HG02973 (cell line): ENCODE results near the gene LUC7L3.
"Not testable (repeated sequence)": the region's sequence is repeated elsewhere in the genome, so short reads cannot be mapped to it uniquely, and the experiment has no call there.

Source experiments
- ATAC-seq: cut with Tn5 transposase; IDR thresholded peaks from one replicate; pipeline ENCODE4 v1.9.1; 2021; ENCODE audit warnings: moderate library complexity; ENCODE audit not compliant: unreplicated experiment

The LUC7L3 gene, protein sequence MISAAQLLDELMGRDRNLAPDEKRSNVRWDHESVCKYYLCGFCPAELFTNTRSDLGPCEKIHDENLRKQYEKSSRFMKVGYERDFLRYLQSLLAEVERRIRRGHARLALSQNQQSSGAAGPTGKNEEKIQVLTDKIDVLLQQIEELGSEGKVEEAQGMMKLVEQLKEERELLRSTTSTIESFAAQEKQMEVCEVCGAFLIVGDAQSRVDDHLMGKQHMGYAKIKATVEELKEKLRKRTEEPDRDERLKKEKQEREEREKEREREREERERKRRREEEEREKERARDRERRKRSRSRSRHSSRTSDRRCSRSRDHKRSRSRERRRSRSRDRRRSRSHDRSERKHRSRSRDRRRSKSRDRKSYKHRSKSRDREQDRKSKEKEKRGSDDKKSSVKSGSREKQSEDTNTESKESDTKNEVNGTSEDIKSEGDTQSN

DNA sequence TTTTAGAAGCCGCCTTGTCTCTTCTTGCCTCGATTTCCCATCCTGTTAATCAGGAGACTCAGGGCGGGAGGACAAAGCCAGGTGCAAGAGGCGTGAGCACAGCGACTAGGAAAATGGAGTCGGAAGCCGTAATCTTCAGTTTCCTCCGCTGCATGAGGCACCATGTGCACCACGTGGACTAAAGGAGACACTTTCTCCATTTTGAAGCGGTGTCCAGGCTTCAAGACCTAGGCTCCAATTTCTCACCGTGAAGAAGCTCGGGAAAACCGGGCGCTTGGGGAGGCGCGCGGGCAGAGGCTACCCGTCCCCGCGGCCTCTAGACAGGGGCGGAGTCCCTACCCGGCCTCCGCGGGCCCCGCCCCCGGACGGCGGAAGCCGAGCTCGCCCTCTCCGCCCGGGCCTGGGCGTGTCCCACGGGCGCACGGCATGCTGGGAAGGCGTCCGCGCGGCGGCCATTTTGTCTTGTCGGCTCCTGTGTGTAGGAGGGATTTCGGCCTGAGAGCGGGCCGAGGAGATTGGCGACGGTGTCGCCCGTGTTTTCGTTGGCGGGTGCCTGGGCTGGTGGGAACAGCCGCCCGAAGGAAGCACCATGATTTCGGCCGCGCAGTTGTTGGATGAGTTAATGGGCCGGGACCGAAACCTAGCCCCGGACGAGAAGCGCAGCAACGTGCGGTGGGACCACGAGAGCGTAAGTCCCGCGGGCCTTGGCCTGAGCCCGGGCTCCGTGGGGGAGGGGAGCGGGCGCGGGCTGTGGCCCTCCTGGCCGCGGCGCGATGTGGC lies at the start of gene LUC7L3:
Gene LUC7L3 (plus strand): TSS at position 460 of the 780 bp plus-strand sequence. CDS start 130 bp downstream, at position 590.
- ATAC-seq, result peak; percentile 81

DNA sequence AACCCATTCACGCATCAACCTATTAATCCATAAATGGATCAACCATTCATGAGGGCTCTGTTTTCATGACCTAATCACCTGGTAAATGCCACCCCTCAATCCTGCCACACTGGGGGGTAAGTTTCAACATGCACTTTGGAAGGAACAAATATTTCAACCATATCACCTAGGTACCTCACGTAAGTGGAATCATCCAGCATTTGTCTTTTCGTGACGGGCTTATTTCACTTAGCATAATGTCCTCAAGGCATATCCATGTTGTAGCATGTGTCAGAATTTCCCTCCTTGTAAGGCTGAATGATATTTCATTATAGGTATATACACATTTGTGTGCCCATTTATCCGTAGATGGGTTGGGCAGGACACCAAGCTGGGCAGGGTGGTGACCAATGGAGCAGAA lies 47.3 kb upstream of the LUC7L3 start:
- no peak for ATAC-seq

DNA sequence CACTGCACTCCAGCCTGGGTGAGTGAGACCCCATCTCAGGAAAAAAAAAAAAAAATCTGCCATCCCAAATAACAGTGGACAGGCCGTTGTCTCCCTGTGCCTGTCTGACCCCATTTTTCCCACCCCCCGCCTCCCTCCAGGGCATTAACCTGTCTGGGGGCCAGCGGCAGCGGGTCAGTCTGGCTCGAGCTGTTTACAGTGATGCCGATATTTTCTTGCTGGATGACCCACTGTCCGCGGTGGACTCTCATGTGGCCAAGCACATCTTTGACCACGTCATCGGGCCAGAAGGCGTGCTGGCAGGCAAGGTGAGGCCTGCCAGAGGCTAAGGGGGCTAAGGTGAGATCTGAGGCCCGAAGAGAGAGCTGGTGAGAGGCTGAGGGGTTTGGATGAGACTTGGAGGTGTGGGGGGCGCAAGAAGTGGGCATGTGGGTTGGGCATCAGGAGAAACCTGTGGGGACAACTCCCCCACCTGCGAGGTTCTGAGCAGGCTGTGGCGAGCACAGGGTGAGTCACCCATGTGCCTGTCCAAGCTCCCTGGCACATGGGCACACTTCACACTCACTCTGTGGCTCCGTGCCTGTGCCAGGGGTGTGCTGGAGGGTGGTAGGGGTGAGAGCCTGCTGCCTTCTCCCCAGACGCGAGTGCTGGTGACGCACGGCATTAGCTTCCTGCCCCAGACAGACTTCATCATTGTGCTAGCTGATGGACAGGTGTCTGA lies 46.4 kb upstream of the LUC7L3 start:
- no peak for ATAC-seq

DNA sequence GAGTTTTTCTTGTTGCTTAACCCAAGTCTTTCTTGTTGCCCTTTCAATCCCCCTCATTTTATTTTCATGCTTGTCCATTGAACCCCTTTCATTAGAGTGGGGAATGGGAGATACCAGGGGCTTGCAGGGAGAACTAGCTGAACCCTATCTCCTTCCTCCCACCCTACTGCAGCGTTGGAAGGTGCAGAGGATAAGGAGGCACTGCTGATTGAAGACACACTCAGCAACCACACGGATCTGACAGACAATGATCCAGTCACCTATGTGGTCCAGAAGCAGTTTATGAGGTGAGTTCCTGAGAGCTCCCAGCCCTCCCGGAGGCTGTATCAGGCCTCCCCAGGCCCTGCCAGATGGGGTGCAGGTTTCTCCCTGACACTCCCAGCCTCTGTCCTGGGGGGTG lies 44.2 kb upstream of the LUC7L3 start:
- no peak for ATAC-seq

DNA sequence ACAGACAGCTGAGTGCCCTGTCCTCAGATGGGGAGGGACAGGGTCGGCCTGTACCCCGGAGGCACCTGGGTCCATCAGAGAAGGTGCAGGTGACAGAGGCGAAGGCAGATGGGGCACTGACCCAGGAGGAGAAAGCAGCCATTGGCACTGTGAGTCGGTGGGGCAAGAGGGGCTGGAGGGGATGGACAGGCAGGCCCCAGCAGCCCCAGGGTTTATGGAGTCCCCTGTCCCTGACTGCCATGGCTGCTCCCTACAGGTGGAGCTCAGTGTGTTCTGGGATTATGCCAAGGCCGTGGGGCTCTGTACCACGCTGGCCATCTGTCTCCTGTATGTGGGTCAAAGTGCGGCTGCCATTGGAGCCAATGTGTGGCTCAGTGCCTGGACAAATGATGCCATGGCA lies 43.8 kb upstream of the LUC7L3 start:
- no peak for ATAC-seq

DNA sequence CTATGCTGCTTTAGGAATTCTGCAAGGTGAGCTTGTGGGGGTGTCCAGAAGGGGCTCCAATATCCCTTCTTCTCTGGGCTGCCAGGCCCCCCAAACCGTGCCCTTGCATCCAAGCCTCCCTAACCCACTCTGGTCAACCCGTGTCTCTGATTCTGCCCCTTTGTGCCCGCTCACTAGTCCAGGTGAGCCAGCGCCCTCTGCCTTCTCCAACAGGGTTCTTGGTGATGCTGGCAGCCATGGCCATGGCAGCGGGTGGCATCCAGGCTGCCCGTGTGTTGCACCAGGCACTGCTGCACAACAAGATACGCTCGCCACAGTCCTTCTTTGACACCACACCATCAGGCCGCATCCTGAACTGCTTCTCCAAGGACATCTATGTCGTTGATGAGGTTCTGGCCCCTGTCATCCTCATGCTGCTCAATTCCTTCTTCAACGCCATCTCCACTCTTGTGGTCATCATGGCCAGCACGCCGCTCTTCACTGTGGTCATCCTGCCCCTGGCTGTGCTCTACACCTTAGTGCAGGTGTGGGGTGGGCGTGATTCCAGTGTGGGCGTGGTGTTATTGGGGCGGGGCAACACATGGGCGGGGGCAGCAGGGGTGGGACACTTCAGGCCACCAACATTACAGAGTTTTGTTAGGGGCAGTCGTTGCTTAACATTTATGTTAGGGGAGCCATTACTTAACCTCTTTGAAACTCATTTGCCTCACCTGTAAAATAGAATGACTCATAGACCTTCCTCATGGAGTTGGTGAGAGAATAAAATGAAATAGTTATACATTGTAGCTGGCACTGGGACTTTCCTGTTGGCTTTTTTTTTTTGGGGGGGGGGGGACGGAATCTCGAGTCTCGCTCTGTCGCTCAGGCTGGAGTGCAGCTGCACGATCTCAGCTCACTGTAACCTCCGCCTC lies 43.1 kb upstream of the LUC7L3 start:
- ATAC-seq, result no peak

DNA sequence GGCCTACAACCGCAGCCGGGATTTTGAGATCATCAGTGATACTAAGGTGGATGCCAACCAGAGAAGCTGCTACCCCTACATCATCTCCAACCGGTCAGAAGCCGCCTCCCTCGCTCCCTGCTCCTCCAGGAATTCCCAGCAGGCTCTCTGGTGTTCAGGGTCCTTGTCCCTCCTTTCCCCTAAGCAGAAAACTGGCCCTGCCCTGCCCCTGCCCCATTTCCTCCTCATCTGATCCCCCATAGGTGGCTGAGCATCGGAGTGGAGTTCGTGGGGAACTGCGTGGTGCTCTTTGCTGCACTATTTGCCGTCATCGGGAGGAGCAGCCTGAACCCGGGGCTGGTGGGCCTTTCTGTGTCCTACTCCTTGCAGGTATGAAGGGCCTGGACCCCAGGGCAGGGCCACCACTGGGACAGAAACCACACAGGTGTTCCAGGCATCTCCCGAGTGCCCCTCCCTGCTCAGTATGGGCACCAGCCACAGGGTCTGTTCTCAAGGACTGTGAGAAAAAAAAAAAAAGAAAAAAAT lies 41.5 kb upstream of the LUC7L3 start:
- no peak for ATAC-seq

DNA sequence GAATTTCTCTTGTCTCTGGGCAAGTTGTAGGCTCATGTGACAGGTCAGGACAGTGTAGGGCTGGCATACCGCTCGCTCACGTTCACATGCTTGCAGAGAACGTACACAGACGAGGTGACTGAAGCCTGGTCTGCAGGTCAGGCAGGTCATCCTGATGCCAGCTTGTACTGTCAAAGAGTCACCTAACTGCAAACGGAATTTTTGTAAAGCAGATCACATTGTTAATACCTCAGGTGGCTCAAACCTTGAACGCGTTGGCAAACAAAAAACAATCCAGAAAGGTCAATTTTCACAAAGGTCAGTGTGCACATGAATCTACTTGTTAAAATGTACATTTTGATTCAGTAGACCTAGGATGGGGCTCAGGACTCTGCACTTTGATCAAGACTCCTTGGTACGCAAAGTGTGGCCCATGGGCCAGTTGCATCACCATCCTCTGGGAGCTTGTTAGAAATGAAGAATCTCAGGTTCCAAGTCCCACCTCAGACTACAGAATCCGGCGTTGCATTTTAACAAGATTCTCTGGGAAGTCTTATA lies 40.3 kb upstream of the LUC7L3 start:
- no peak for ATAC-seq

DNA sequence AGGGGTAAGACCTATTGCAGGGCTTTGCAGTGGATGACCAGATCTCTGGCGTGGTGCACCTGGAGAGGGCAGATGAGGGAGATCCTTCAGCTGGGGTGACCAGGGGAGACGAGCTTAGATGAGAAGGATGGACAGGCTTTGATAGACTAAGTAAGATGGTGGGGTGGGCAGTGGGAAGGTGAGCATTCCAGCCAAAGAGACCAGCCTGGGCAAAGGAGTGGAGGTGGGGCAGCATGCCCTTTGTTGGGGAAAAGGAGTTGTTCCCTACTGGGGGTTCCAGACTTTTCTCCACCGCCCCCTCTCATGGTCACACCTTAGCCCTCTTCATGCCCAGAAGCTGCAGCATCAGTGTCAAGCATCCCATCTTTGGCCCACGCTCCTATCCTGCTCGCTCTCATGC lies 39.3 kb upstream of the LUC7L3 start:
- no peak for ATAC-seq

DNA sequence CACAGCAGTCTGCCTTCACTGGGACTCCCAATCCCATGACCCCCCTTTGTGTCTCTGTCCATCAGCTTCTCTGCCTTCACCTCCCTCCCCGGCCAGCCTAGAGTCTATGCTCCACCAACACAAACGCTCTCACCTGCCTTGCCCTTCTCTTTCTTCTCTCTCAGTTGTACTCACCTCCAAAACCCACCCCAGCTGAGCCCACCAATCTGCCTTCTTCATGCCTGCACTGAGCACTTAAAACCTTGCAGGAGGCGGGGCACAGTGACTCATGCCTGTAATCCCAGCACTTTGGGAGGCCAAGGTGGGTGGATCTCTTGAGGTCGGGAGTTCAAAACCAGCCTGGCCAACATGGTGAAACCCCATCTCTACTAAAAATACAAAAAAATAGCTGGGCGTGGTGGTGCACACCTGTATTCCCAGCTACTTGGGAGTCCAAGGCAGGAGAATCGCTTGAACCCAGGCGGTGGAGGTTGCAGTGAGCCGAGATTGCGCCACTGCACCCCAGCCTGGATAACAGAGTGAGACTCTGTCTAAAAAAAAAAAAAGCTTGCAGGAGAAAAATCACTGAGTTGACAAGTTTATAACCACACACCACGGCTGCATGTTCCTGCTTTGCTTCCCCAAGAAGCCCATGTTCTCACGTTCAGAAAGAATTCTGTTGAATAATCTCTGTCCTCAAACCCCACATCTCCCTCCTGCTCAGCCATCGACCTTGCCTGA lies 38.7 kb upstream of the LUC7L3 start:
- not testable (repeated sequence) for ATAC-seq

DNA sequence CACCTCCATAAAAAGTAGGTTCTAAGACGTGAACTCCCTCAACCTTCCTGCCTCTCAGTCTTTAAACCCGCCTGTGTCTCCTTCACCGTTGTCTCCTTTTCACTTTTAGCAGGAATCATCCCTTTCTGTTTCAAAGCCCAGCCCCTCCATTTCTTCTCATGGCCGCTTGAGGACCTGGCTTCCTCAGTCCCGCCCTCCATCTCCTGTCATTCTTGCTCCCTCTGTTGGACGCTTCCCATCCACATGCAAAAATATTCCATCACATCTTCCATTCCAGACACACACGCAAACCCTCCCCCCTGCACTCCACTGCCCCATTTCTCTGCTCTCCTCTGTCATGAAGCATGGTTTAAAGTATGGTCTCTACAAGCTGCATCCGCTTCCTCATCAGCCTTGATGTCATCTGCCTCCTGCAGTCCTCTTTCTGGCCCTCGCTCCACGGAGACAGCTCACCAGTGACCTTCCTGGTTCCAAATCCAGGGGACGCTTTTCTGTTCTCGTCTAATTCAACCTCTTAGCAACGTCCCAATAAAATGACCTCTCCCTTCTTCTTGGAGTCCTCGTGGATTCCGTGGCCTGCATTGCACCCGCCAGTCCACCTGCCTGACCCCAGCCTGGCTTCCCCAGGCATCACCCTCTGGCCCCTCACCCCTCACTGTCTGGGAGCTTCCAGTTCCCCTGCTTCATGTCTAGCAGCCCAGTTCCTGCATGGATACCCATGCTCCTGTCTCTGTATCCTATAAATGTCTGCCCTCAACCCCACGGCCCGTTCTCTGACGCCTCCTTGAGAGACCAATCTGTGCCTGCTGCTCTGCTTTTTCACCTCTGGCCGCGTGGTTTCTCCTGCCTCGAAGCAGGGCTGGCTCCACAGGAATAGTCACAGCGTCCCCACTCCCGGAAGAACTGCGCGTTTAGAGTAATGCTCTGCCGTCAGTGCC lies 37.9 kb upstream of the LUC7L3 start:
- ATAC-seq, result no peak

DNA sequence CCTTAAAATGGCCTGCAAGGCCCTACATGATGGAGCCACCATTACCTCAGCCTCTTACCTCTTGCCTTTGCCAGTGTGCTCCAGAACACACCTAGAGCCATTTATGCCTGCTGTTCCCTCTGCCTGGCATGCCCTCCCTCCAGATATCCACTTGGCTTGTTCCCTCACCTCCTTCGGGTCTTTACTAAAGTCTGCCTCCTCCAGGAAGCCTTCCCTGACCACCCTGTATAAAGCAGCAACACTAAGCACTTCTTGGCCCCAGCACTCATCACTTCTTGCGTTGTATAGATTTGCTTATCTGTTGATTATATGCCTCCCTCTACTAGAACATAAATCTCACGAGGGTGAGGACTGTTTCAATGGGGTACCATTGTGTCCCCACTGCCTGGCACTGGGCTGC lies 37.0 kb upstream of the LUC7L3 start:
- ATAC-seq, result no peak

DNA sequence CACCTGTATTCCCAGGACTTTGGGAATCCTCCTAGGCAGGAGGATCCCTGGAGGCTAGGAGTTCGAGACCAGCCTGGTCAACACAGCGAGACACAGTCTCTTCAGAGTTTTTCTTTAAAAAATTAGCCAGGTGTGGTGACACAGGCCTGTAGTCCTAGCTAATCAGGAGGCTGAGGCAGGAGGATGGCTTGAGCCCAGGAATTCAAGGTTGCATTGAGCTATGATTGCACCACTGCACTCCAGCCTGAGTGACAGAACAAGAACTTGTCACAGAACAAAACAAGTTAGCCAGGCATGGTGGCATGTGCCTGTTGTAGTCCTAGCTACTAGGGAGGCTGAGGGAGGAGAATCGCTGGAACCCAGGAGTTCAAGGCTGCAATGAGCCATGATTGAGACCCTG lies 36.5 kb upstream of the LUC7L3 start:
- ATAC-seq, result no peak

DNA sequence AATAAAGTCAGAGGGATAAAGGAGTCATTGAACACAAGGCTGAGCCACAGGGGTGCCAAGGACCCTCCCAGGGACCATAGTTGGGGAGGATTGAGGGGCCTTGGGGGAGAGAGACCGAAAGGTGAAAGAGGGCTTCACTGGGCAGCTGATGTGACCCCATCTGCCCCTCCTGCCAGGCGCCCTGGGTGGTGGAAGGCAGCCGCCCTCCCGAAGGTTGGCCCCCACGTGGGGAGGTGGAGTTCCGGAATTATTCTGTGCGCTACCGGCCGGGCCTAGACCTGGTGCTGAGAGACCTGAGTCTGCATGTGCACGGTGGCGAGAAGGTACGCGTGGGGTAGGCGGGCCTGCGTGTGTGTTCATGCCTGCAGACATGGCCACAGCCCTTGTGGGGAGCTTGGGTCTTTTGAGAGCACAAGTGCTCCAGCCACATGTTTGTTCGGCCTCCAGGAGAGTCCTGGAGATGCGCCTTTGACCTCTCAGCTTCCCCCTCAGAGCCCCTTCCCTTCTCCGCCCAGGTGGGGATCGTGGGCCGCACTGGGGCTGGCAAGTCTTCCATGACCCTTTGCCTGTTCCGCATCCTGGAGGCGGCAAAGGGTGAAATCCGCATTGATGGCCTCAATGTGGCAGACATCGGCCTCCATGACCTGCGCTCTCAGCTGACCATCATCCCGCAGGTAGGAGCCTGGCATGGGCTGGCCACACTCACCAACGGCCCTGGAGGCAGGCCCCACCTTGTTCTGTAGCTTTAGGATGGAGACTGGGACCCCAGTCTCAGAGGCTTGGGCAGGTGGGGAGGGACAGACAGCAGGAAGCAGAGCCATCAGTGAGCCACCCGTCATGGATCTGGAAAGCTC lies 35.7 kb upstream of the LUC7L3 start:
- no peak for ATAC-seq

DNA sequence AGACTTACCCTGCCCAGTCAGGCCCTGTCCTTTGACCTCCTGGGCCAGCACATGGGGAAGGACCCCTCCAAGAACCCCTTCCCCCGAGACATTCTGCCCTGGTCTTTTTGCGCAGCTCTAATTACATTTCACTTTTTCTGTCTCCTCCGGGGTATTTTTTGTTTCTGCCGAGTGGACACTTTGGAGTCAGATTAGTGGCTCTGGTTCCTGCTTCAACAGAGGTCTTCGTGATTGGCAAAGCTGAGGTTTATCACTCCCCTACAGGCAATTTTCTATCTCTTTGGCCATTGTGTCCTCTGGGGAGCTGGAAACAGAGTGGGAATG lies 35.2 kb upstream of the LUC7L3 start:
- no peak for ATAC-seq

DNA sequence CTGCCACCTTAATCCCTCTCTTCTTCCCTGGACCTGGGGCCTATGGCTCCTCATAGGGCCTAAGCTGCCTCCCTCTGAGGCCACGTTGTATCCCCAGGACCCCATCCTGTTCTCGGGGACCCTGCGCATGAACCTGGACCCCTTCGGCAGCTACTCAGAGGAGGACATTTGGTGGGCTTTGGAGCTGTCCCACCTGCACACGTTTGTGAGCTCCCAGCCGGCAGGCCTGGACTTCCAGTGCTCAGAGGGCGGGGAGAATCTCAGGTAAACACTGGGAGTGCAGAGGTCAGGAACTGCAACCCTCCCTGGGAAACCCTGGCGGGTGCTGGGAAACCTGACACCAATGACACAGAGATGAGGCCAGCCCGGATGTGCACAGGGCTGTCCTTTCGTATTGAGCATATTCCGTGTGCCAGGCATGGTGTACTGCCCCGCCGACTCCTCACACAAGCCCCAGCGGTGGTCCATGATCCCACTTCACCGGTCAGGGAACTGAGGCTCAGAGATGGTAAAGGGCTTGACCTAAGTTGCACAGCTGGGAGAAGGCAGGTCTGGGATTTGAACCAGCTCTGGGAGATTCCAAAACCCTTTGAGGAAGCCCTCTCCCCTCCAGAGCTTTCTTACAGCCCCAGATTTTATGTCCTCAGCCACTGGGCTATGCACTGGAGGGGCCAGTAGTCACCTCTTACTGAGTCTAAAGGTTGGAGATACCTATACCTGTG lies 34.6 kb upstream of the LUC7L3 start:
- no peak for ATAC-seq

DNA sequence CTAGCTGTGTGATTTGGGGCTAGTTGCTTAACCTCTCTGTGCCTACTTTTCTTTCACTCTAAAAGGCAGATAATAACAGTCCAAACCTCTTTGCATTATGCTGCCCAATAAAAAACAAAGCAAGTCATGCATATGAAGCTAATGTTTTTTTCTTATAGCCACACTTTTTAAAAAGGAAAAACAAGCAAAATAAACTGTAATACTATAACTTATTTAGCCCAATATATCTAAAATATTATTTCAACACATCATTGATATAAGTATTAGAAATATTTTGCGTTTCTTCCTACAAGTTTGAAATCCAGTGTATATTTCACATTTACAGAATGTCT lies 34.1 kb upstream of the LUC7L3 start:
- no peak for ATAC-seq
